Peyer's patch (tissue), 4 donors: ENCODE measurements around the gene SLC34A3. TPM values are rescaled to one million over a fixed set of nuclear protein-coding genes. Genes with fewer than 3 reads are reported as not detected.
"Not testable (repeated sequence)": the region's sequence is repeated elsewhere in the genome, so short reads cannot be mapped to it uniquely, and the experiment has no call there.

Experiments
- DNase-seq, 3 donors: peaks; one replicate each; pipeline ENCODE4 v3.0.0-alpha.2; 2017 to 2019
- H3K27ac ChIP-seq, 4 donors: fragments of 200-600 bp; sonication (generic); one replicate each; pipeline ENCODE4 v1.5.1; 2016 to 2019
- H3K27me3 ChIP-seq, 2 donors: fragments of 200-600 bp; sonication (generic); one replicate each; pipeline ENCODE4 v1.5.1; 2019
- H3K36me3 ChIP-seq, 3 donors: fragments of 200-600 bp; sonication (generic); one replicate each; pipeline ENCODE4 v1.5.1; 2016 to 2019
- H3K4me1 ChIP-seq, 4 donors: fragments of 200-600 bp; sonication (generic); one replicate each; pipeline ENCODE4 v1.5.1; 2016 to 2019
- H3K4me3 ChIP-seq, 4 donors: fragments of 200-600 bp; sonication (generic); 1 replicate in 3 of 4; 2 replicates in 1 of 4; pipeline ENCODE4 v1.5.1; 2016 to 2019; ENCODE audit warnings: mild to moderate bottlenecking in 1 of 4
- H3K9me3 ChIP-seq, 4 donors: fragments of 200-600 bp; sonication (generic); one replicate each; pipeline ENCODE4 v1.5.1; 2016 to 2019; ENCODE audit warnings: mild to moderate bottlenecking in 1 of 4
- CTCF ChIP-seq, 6 experiments: fragments of 450-650 bp in 4 of 6; fragments of 200-600 bp in 2 of 6; sonication (generic) in 1 of 6; IDR thresholded peaks; one replicate each; pipeline ENCODE4 v1.5.1; 2017 to 2019; ENCODE audit warnings: antibody characterized with exemption in 6 of 6, mild to moderate bottlenecking in 3 of 6, moderate library complexity in 1 of 6
- POLR2A ChIP-seq, 2 donors: fragments of 450-650 bp; IDR thresholded peaks; one replicate each; pipeline ENCODE4 v1.5.1; 2017; ENCODE audit warnings: antibody characterized with exemption in 2 of 2, mild to moderate bottlenecking in 2 of 2, moderate library complexity in 2 of 2
- total RNA-seq, 4 donors: library from RNA; depleted of rRNA; stranded (reverse); fragments of >200 nt; gene quantifications; one replicate each; pipeline ENCODE4 v1.1.0, GENCODE V29; 2016

Gene SLC34A3
- total RNA-seq, 4 donors from 2014 or later, result 4.0 to 14.8 (median 13.3) TPM; not detected in 1

DNA sequence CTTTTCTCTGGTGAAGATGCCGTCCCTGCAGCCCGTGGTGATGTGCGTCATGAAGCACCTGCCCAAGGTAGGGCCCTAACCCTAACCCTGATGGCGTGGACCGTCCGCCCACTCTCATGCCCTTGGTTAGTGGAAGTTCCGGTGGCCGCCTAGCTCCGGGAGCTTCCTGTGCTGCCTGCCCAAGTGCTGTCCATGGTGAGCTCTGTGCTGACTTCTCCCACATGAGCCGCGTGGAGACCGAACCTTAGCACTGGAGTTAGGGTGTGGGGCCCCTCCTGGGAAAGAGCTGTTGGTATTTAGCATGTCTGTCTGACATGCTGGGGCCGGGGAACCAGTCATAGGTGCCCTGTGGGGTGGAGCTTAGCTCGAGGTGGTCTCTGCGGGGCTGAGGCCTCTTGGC lies 25.7 kb downstream of the SLC34A3 start:
- Histone ChIP-seq H3K27ac (no peak overlapping the region), H3K36me3 (peaks cover 0 to 24% (median 0%) of the 10 kb centered on the region in 3 donors), H3K27me3 (no peaks in the 10 kb centered on the region), H3K9me3 (no peaks in the 10 kb centered on the region), H3K4me3 (peak overlapping the region in 3 of 4 donors; percentile 100), H3K4me1 (peaks cover 4 to 30% (median 12%) of the 10 kb centered on the region in 4 donors)
- DNase-seq, result no peak
- no peak for TF ChIP-seq CTCF (IDR thresholded peaks at IDR 0.05)
- no peak for TF ChIP-seq POLR2A (IDR thresholded peaks at IDR 0.05)

- Histone ChIP-seq H3K4me3 (no peak overlapping the region), H3K4me1 (peaks cover 4 to 30% (median 12%) of the 10 kb centered on the region in 4 donors), H3K27me3 (no peaks in the 10 kb centered on the region), H3K9me3 (no peaks in the 10 kb centered on the region), H3K27ac (no peak overlapping the region), H3K36me3 (peaks cover 0 to 24% (median 0%) of the 10 kb centered on the region in 3 donors)
- DNase-seq, result no peak
- TF ChIP-seq POLR2A (IDR thresholded peaks at IDR 0.05) (no peak), CTCF (IDR thresholded peaks at IDR 0.05) (no peak)
Observed at GRCh38 chr9:137256856-137257255, 26.2 kb downstream of the SLC34A3 start.

- peaks cover 0 to 56% (median 0%) of the 10 kb centered on the region in 3 donors for H3K36me3 ChIP-seq
- not testable (repeated sequence) for DNase-seq
Observed at GRCh38 chr9:137262173-137262908, 31.6 kb downstream of the SLC34A3 start.

GRCh38 chr9:137262909-137263285 lies 32.2 kb downstream of the SLC34A3 start:
- H3K36me3 ChIP-seq, result peaks cover 0 to 54% (median 0%) of the 10 kb centered on the region in 3 donors
- DNase-seq, result no peak
- TF ChIP-seq POLR2A (IDR thresholded peaks at IDR 0.05) (no peak), CTCF (IDR thresholded peaks at IDR 0.05) (no peak)

More at GRCh38 chr9:137262173-137262908, 31.6 kb downstream of the SLC34A3 start:
- H3K4me3 ChIP-seq, H3K9me3 ChIP-seq, H3K27me3 ChIP-seq, H3K4me1 ChIP-seq, H3K27ac ChIP-seq: not testable (repeated sequence)
- peak in 5 of 6 experiments; percentile 16 to 51 (median 47) for TF ChIP-seq CTCF (IDR thresholded peaks at IDR 0.05)

GRCh38 chr9:137263506-137263905 lies 32.8 kb downstream of the SLC34A3 start:
- DNase-seq, result no peak
- no peaks in the 10 kb centered on the region for H3K9me3 ChIP-seq
- no peak overlapping the region for H3K27ac ChIP-seq
- peaks cover 0 to 49% (median 0%) of the 10 kb centered on the region in 3 donors for H3K36me3 ChIP-seq
- H3K4me1 ChIP-seq, result peaks cover 0 to 9% (median 0%) of the 10 kb centered on the region in 4 donors
- TF ChIP-seq CTCF (IDR thresholded peaks at IDR 0.05) (no peak), POLR2A (IDR thresholded peaks at IDR 0.05) (no peak)
- H3K4me3 ChIP-seq, result no peak overlapping the region
- no peaks in the 10 kb centered on the region for H3K27me3 ChIP-seq

More at GRCh38 chr9:137262909-137263285, 32.2 kb downstream of the SLC34A3 start:
- Histone ChIP-seq H3K27me3 (no peaks in the 10 kb centered on the region), H3K4me1 (peaks cover 0 to 3% (median 0%) of the 10 kb centered on the region in 4 donors), H3K4me3 (no peak overlapping the region), H3K27ac (no peak overlapping the region), H3K9me3 (no peaks in the 10 kb centered on the region)
